GM21576 (cell line): ENCODE data around the gene S1PR3.

Source experiments
- ATAC-seq: cut with Tn5 transposase; IDR thresholded peaks from one replicate; pipeline ENCODE4 v1.9.1; 2021; ENCODE audit warnings: mild to moderate bottlenecking, moderate library complexity; ENCODE audit not compliant: unreplicated experiment

S1PR3 gene

DNA sequence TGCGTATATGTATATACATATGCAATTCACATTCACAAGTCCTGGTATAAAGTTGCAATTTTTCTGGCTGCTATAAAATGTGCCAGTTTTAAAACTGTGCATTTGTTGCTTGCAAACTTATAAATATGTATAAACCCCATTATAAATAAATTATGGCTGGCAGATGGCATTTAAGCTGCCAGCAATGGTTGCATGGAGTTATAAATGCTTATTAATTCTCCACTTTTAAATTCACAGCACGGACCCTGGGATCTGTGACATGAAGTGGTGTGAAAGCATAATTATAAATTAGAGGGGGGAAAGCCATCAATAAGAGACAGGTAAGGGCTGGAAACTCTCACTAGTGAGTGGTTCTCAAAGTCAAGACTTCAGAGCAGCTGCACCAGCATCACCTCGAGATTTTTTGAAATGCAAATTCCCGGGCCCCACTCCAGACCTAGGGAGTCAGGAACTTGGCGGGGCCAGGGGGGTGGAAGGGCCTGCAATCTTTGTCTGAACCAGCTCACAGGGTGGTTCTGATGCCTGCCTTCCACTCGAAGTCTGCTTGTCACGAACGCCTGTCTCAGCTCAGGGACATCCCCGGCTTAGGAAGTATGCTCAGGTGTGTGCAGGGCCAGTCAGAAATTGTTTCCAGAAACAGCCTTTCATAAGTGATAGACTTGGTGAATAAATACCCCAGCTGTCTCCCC lies 16.9 kb downstream of the S1PR3 start:
- no peak for ATAC-seq

DNA sequence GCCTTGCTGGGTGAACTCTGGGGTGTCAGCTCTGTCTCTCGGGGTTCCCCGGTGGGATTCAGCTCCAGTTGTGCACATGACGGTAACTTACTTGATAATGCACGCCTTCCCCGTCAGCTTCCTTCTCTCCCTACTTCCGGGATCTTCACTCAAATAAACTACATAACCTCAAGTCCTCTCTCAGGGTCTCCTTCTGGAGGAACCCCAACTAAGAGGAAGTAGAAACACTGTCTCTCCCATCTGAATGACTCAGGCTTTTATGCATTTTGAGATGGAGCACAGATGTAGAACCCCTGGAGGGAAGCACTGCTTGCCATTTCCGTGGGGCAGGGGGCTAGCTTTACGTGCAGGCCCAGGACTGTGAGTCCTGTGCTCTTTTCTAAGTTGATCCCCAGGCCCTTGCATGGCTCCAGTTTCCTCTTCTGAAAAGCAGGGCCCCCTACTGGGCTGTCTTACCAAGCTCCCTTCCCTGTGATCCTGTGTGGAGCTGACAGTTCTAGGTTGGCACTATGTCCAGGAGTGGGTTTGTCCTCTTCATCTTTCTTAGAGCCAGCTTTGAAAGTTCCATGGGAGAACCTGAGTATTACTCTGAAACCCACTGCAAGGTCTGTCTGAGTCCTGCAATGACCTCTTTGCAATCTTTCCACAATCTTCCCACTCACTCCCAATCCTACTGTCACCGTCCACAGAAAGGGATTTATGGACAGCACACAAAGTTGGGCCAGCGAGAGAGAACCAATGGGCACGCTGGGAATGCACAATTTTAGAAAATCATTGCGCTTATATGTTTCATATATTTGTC lies 17.7 kb downstream of the S1PR3 start:
- no peak for ATAC-seq

DNA sequence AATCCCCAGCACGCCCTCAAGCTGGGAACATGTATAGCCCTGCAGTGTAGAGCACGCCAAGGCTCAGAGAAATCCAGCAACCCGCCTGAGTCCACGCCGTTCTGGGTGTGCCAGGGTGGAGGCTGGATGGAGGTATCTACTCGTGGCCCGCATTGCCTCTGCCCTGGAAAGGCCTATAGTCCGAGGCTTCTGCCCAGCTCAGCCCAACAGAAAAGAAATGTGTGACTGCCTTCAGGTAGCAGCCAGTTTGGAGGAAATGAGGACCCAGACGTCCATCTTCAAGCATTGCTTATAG lies 18.2 kb downstream of the S1PR3 start:
- no peak for ATAC-seq

DNA sequence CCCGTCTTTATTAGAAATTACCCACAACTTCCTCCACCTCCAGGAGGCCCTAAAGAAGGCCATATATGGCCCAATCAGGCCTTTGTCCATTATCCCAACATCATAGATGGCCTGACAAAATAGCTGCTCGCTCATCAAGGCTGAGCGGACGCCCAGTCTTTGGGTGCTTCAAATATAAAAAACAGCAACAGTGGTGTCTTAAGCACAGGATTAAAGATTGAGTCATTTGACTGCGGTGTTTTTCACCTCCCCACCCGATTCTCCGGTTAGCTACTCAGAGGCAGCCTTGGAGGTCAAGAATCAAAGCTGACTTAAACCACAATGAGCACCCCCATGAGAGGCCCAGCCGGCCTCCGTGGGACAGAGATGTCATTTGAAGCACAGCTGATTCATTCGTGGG lies 18.8 kb downstream of the S1PR3 start:
- ATAC-seq, result no peak

DNA sequence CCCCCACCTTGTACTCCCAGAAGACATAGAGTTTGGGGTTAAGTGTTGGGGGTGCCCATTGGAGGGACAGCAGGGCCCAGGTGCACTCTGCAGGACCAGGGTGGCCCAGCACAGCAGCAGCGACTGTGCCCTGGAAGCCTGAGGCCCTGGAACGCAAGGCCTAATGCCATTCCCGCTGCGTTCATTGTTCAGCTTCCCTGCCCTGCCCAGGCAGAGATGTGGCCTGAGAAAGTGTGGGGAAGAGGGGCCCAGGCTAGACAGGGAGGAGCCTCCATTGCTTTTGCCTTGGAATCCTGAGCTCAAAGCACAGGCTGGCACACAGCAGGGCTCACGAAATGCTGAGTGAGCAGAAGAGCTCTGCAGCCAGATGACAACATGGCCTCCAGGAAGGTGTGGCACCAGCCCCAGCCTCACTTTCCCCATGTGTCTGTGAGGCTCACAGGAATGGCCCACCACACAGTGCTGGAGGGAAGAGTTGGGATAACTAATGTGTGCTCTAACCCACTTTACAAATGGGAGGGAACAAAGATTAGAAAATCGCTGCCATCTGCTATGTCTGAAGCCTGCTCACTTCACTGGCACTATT lies 19.4 kb downstream of the S1PR3 start:
- ATAC-seq, result no peak

DNA sequence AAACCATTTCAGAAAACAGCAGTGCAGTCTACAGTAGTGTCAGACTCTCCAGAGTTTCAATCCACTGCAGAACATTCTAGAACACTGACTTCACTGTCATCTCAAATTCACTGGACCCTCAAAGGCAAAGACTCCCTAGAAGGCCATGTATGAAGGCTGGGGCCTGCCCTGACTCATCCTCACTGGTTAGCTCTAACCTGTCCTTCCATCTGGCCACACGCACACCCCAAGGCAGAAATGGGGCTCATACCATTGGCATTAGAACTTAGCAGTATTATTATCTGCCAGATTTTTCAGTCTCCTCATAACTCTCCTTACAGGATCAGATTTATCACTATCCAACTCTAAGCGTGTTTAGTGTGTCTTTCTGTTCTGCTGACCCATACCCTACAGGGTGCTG lies 20.4 kb downstream of the S1PR3 start:
- no peak for ATAC-seq

DNA sequence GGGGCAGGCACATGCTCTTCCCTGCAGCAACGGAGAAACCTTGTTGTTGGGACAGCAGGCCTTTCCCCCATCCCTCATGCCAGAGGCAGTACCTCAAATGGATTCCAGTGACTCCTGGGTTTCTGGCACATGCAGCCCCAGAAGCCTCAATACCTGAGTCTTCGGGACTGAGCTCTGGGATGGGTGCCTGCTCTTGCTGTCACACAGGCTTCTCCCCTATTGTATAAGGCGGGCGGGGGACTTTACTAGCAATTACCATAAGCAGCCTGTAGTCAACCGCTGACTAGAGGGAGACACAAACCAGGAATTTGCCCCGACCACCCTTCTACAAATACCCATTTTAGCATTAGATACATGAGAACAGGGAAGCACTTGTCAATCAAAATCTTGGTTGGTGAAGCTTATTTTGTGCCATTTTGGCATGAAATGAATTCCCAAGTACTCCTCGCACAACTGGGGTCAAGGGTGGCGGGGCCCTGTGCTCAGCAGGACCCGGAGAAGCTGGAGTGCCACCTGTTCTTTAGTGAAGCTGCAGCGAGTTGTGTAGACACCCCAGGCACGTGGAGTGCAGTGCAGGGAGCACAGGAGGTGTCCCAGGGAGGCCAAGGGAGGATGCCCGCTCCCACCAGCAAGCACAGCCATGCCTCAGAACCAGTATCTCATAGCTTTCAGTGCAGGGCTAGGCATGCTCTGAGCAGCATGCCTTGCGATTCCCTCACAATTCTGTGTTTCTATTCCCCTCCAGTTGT lies 21.2 kb downstream of the S1PR3 start:
- ATAC-seq, result no peak

DNA sequence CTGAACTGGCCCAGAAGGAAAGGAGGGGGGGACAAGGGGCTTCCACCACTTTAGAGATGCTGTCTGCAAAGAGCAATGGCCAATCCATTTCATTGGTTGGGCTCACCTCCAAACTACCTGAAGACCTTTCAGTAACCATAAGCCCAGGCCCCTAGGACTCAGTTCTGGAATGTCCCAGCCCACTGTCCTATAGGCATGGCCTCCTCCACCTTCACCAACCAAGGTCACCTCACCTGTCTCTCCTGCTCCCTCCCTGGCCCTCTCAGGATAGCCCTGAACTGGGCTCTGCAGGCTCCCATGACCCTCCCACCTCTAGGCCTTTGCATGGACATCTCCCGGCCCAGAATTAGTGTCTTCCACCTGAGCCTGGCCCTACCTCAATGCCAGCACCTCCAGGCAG lies 22.4 kb downstream of the S1PR3 start:
- no peak for ATAC-seq

DNA sequence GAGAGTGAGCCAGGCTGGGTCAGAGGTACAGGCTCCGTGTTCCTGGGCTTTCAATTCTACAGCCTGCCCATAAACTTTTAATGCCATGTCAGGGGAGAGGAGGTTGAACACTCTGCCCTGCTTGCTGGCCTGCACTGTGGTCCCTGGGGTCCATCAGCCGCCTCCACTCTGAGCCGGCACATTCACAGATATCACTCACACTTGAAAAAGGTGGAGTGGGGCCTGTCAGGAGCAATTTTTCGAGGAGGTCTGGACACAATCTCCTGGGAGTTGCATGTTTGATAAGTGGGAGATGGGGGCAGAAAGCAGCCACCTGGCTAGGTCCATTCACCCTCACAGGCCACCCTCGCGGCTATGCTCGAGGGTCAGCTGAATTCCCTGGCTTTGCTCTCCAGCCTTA lies 22.9 kb downstream of the S1PR3 start:
- ATAC-seq, result no peak

DNA sequence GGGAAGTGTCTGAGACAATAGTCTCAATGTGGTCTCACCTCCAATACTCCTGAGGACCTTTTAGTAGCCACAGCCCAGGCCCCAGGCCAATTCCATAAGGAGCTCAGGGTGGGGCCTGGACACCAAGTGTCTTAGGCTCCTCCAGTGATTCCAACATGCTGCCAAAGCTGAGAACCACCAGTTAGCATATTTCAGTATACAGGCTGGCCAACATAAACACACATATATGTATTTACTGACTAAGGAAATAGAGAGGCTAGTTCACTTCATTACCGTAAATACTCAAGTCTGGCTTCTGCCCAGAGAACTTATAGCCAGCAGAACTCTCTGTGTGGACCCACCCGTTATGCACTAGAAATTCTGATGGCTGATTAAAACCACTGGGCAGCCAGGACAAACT lies 24.1 kb downstream of the S1PR3 start:
- no peak for ATAC-seq

DNA sequence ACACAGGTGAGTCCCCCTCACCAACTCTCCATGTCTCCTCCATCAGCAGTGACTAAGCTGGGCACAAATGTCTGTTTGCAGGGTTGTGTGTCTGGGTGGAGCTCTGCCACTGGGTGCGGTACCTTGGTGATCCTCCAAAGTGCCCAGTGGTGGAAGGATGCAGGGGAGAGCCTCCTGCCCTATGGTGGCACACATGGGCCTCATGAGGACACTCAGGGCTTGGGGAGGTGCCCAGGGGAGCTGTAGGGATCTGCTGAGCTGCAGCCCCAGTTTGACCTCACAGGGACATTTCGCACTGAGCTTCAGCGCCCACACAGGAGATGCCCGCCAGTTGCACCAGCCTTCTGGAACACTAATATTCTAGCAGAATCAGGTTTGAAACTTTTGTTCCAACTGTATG lies 29.5 kb downstream of the S1PR3 start:
- no peak for ATAC-seq

DNA sequence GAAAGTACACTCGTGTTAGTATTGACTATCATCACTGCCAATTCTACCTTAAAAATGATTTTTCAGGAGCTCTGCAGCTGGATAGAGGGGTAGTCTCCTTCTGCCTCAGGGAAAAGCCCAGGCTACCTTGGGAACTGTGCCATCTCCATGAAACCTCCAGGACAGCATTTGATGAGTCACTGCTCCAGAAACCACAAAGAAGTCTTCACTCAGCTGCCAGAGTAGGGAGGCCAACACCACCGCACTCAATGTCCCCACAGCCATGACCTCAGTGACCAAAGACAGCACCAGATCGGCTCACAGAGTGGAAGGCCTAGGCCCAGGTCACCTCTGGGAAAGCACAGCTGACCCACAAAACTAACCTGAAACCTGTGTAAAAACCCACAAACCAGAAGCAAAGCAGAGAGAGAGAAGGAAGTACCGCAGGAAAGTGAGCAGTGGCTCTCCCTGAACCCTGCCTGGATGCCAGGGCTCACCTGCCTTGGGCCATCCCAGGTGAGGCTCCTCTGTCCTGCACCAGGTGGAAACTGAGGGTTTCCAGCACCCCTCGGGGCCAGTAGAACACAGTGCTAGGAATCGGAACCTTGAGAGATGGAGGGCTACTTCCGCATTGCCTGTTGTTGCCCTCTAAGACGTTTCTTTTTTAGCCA lies 30.0 kb downstream of the S1PR3 start:
- ATAC-seq, result no peak

DNA sequence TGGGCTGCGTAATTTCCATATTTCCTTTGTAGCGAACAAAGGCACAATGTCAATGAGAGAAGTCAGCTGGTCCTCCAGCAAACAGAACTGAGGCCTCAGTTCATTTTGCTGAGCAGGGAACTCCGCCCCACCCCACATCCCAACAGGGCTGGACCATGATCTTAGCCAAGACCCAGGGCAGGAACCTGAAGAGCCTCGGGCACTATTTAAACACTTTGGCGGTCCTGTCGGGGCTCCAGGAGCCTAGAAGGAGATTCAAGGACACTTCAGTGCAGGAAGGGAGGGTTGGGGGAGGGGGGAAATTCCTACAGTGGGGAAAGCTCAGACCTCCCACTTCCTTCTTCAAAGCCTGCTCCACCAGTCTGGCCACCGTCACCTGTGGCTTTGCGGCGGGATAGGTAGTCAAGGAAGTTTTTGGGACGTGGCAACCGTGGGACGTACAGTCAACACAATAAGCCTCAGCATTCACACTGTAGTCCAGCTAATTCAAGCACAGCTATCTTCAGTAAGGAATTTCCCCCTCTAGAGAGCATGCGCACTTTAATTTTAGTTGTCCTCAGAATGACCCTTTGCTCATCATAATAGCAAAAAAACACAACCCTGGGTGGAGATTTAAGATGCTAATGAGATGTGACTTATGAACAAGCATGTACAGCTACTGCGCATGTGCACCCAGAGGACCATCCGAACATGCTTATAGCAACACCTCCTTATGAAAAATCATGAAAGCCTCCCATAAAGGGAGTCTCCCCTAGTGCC lies 30.9 kb downstream of the S1PR3 start:
- no peak for ATAC-seq

DNA sequence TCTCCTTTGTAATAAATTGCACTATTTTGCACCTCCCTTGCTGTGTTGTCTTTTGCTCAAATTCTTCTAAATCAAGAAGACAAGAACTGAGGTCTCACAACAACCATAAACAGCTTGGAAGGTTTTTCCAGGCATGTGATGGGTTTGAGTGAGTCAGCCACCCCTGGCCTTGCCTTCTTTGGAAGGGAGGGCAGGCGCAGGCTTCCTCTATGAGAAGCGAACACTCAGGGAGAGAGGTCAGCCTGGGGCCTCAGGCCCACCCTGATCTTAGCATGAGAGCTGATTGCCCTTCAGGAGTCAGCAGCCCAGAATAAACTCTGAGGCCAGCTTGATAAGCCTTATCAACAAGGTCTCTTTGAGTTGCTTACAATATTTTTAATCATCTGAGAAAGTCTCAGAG lies 31.6 kb downstream of the S1PR3 start:
- no peak for ATAC-seq

DNA sequence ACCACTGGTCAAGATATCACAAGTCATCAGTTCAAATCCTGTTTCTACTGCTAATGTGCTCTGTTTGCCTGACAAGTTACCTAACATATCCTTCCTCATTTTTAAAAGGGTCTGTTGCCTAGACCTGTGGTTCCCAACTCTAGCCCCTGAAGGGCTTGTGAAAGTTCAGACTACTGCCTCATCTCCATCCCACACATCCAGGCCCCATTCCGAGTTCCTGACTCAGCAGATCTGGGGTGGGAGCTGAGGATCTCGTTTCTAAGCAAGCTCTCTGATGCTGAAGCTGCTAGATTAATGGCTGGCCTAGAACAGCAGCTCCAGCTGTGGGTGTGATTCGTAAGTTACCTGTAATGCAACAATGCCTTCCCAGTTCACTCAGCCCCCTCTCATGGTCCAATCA lies 32.5 kb downstream of the S1PR3 start:
- ATAC-seq, result no peak

DNA sequence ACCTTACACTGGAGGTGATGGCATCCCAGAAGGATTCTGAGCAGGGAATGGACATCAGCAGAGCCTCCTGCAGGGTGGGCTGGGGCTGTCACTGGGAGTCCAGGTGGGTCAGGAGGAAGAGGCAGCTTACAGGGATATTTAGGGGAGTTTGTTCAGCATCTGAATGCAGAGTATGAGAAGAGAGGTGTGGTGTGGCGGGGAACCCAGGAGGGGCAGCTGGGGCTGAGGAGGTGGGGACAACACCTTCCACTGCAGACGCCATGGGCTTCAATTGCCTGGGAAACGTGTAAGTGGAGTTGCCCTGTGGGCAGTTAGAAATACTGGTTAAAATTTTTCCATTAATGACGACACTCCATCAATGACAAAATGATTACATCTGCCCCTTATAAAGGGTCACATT lies 33.5 kb downstream of the S1PR3 start:
- ATAC-seq, result no peak

DNA sequence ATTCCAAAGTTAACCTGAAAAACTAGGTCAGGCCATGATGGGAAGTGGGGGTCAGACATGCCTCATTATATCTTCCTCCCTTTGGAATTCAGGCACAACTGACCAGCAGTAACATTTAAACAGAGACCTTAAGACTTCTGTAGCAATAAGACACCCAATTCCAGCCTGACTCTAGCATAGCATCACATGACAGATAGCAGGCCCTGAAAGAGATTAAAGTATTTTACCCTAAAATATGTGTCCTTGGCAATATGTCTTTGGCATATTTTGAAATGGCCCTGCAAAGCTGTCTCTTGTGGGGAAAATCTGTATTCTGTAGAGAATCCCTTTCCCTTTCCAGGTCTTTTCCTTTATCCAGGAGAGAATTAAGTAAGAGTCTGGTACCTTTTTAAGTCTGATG lies 34.3 kb downstream of the S1PR3 start:
- ATAC-seq, result no peak

DNA sequence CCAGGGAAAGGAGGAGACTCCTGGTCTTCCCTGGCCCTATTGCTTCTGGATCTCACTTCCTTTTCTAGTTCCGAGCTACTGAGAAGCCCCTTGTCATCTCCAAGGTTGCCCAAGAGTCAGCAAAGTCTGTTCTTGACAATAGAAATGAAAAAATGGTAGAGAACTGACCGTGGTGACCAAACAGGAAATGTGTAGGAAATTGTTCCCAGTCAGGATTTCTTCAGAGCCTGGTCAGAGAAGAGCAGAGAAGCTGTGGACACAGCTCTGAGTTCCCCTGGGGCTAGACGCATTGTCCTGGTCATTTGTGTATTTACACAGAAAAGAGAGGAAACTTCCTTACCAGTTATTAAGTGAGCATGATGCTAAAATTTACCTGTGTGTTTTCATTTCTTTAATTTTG lies 35.6 kb downstream of the S1PR3 start:
- ATAC-seq, result no peak

DNA sequence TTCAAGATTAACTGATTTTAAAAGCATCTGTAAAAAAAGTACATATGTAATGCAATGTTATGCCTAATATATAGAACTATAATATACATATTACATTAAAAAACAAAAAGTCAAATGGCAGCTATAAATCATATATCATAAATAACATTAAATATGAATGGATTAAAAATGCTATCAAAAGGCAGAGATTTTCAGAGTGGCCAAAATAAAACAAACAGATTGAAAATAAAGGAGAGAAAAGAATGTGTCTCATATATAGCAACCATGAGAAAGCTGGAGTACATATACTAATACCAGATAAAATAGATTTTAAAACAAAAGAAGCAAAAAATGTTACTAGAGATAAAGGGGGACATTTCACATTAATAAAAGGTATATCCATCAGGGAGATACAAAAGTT lies 38.5 kb downstream of the S1PR3 start:
- ATAC-seq, result no peak

DNA sequence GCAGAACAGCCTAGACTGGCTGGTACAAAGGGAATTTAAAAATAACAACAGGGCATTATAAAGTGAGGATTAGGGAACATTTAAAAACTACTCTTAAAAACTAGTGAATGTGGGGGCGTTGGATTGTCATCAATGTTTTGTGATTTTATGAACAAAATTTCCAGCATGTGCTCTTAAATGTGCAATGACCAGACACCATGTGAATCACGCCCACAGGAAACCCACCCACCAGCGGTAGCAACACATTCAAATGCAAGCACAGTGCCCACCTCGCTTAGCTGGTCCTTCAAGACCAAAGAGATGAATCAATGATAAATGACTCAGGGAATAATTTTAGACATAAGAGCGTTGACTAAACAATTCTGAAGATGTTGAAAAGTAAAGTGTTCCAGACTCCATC lies 40.9 kb downstream of the S1PR3 start:
- no peak for ATAC-seq

DNA sequence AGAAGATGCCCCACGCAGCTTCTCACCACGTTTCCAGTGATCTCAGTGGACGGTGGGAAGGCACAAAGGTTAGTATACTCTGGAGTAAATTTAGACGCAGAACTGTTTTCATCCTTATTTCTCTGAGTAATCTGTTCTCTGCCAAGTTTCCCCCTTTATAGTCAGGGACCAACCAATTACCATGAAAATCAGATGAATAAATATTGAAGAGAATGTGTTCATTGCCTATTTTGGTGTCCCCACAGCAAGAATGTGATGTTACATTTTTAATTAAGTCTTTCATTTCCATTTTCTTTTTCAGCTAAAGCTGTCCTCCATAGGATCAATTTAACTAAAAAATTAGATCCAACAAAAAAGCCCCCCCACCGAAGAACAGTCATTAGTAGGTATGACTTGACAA lies 41.4 kb downstream of the S1PR3 start:
- no peak for ATAC-seq
